ENCODE measurements around the gene PRODH2. TPM values are rescaled to one million over a fixed set of nuclear protein-coding genes. Genes with fewer than 3 reads are reported as not detected.

The PRODH2 gene
- total and polyA plus RNA-seq, 10 of the 15 experiments (the other 5 are each of a cell fraction or from before 2014, with no cell fraction given), result 0.07 TPM; not detected in 9

DNA sequence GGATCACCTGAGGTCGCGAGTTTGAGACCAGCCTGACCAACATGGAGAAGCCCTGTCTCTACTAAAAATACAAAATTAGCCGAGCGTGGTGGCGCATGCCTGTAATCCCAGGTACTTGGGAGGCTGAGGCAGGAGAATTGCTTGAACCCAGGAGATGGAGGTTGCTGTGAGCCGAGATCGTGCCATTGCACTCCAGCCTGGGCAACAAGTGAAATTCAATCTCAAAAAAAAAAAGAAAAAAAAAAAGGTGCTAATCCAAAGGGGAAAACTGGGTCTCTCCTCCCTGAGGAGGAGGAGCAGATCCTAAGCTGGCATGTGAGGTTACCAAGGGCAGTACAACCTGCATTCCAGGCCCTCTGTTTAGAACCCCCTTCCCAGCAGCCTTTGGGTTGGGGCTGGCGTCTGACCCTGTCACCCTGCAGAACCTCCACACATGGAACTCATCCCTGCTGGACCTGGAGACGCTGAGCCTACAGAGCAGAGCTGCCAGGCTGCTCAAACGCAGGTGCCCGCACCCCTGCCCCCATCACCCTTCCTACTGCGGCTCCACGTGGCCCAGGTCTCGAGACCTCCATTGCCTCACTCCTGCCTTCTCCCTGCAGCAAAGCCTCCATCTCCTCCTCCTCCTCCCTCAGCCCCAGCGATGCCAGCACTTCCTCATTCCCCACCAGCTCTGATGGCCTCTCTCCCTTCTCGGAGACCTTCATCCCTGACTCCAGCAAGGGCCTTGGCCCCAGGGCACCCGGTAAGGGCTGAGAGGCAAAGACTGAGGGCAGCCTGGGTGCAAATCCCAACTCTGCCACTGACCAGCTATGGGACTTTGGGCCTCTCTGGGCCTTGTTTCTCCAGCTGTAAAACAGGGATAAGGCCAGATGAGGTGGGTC, 48.0 kb downstream of the PRODH2 start:
- Histone ChIP-seq H3K9me3 (replicated peaks; ENCODE audit: control insufficient read depth, insufficient read depth, low read length) (no peaks in the 10 kb centered on the region), H4K20me1 (ENCODE audit: control insufficient read depth, insufficient read depth) (no peaks in the 10 kb centered on the region), H3K27ac (ENCODE audit: control insufficient read depth, insufficient read depth) (no peak overlapping the region), H3K79me2 (ENCODE audit: control insufficient read depth, insufficient read depth, low read length) (no peaks in the 10 kb centered on the region), H3K9ac (ENCODE audit: control insufficient read depth, insufficient read depth, low read length) (no peak overlapping the region), H3K4me1 (ENCODE audit: control insufficient read depth, insufficient read depth, low read length) (no peaks in the 10 kb centered on the region), H2AFZ (ENCODE audit: control insufficient read depth, low read depth, low read length) (no peak overlapping the region), H3K4me3 (no peak overlapping the region), H3K36me3 (ENCODE audit: control insufficient read depth in 2 of 2, insufficient read depth in 2 of 2, low read length in 1 of 2) (peaks cover 1 to 13% of the 10 kb centered on the region in 2 experiments; a peak in 2 of 4 replicates), H3K4me2 (ENCODE audit: control insufficient read depth, insufficient read depth) (no peak overlapping the region), H3K27me3 (replicated peaks in 1 of 2; ENCODE audit: control insufficient read depth in 2 of 2, insufficient read depth in 2 of 2, low read length in 1 of 2) (no peaks in the 10 kb centered on the region)
- in situ Hi-C loops (cut with MboI), result no loop called here
- ChIA-PET POLR2A (interaction anchor here (0.6 kb wide), 1 partner anchor 18 kb away, joined by 6 read pairs; no protein-coding TSS in a partner anchor), SMC1A (ENCODE audit: uncharacterized antibody, unreplicated experiment) (no interaction called here), RAD21 (ENCODE audit: unreplicated experiment) (interaction anchor here (0.5 kb wide), 1 partner anchor 21 kb away, joined by 3 read pairs; no protein-coding TSS in a partner anchor), CTCF (no interaction called here)
- WGBS (ENCODE audit: insufficient coverage, insufficient replicate concordance, low lambda C conversion rate, missing lambda C conversion rate), result 95% methylated on average over 17 of the region's 17 CpGs
- no peak for ATAC-seq
- no peak for FAIRE-seq
- no TSS peak for BruUV-seq (replicated peaks)
- intact Hi-C loops (cut with micrococcal nuclease; ENCODE audit: unreplicated experiment), result no loop called here
- no peak for DNase-seq (ENCODE audit: low read depth, low spot score)
- TF ChIP-seq CHD2 (IDR thresholded peaks at IDR 0.05; ENCODE audit: borderline replicate concordance, low read depth, low read length) (no peak), GATAD2B (conservative IDR thresholded peaks at IDR 0.05; ENCODE audit: low read depth) (no peak), NFIC (IDR thresholded peaks at IDR 0.05; ENCODE audit: low read depth, low read length) (no peak), SRF (IDR thresholded peaks at IDR 0.05; ENCODE audit: low read depth in 2 of 2, low read length in 2 of 2) (no peak), BCL11A (IDR thresholded peaks at IDR 0.05; ENCODE audit: low read depth, low read length) (no peak), GABPA (IDR thresholded peaks at IDR 0.05; ENCODE audit: low read depth) (no peak)
- TF ChIP-seq, protein P1, sequence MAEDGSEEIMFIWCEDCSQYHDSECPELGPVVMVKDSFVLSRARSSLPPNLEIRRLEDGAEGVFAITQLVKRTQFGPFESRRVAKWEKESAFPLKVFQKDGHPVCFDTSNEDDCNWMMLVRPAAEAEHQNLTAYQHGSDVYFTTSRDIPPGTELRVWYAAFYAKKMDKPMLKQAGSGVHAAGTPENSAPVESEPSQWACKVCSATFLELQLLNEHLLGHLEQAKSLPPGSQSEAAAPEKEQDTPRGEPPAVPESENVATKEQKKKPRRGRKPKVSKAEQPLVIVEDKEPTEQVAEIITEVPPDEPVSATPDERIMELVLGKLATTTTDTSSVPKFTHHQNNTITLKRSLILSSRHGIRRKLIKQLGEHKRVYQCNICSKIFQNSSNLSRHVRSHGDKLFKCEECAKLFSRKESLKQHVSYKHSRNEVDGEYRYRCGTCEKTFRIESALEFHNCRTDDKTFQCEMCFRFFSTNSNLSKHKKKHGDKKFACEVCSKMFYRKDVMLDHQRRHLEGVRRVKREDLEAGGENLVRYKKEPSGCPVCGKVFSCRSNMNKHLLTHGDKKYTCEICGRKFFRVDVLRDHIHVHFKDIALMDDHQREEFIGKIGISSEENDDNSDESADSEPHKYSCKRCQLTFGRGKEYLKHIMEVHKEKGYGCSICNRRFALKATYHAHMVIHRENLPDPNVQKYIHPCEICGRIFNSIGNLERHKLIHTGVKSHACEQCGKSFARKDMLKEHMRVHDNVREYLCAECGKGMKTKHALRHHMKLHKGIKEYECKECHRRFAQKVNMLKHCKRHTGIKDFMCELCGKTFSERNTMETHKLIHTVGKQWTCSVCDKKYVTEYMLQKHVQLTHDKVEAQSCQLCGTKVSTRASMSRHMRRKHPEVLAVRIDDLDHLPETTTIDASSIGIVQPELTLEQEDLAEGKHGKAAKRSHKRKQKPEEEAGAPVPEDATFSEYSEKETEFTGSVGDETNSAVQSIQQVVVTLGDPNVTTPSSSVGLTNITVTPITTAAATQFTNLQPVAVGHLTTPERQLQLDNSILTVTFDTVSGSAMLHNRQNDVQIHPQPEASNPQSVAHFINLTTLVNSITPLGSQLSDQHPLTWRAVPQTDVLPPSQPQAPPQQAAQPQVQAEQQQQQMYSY (CRISPR knock-in tag; IDR thresholded peaks at IDR 0.05), result no peak
- TF ChIP-seq, protein P2, sequence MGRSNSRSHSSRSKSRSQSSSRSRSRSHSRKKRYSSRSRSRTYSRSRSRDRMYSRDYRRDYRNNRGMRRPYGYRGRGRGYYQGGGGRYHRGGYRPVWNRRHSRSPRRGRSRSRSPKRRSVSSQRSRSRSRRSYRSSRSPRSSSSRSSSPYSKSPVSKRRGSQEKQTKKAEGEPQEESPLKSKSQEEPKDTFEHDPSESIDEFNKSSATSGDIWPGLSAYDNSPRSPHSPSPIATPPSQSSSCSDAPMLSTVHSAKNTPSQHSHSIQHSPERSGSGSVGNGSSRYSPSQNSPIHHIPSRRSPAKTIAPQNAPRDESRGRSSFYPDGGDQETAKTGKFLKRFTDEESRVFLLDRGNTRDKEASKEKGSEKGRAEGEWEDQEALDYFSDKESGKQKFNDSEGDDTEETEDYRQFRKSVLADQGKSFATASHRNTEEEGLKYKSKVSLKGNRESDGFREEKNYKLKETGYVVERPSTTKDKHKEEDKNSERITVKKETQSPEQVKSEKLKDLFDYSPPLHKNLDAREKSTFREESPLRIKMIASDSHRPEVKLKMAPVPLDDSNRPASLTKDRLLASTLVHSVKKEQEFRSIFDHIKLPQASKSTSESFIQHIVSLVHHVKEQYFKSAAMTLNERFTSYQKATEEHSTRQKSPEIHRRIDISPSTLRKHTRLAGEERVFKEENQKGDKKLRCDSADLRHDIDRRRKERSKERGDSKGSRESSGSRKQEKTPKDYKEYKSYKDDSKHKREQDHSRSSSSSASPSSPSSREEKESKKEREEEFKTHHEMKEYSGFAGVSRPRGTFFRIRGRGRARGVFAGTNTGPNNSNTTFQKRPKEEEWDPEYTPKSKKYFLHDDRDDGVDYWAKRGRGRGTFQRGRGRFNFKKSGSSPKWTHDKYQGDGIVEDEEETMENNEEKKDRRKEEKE (IDR thresholded peaks at IDR 0.05), result no peak
- TF ChIP-seq, protein P3, sequence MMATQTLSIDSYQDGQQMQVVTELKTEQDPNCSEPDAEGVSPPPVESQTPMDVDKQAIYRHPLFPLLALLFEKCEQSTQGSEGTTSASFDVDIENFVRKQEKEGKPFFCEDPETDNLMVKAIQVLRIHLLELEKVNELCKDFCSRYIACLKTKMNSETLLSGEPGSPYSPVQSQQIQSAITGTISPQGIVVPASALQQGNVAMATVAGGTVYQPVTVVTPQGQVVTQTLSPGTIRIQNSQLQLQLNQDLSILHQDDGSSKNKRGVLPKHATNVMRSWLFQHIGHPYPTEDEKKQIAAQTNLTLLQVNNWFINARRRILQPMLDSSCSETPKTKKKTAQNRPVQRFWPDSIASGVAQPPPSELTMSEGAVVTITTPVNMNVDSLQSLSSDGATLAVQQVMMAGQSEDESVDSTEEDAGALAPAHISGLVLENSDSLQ (IDR thresholded peaks at IDR 0.05), result no peak
- TF ChIP-seq, protein P4, sequence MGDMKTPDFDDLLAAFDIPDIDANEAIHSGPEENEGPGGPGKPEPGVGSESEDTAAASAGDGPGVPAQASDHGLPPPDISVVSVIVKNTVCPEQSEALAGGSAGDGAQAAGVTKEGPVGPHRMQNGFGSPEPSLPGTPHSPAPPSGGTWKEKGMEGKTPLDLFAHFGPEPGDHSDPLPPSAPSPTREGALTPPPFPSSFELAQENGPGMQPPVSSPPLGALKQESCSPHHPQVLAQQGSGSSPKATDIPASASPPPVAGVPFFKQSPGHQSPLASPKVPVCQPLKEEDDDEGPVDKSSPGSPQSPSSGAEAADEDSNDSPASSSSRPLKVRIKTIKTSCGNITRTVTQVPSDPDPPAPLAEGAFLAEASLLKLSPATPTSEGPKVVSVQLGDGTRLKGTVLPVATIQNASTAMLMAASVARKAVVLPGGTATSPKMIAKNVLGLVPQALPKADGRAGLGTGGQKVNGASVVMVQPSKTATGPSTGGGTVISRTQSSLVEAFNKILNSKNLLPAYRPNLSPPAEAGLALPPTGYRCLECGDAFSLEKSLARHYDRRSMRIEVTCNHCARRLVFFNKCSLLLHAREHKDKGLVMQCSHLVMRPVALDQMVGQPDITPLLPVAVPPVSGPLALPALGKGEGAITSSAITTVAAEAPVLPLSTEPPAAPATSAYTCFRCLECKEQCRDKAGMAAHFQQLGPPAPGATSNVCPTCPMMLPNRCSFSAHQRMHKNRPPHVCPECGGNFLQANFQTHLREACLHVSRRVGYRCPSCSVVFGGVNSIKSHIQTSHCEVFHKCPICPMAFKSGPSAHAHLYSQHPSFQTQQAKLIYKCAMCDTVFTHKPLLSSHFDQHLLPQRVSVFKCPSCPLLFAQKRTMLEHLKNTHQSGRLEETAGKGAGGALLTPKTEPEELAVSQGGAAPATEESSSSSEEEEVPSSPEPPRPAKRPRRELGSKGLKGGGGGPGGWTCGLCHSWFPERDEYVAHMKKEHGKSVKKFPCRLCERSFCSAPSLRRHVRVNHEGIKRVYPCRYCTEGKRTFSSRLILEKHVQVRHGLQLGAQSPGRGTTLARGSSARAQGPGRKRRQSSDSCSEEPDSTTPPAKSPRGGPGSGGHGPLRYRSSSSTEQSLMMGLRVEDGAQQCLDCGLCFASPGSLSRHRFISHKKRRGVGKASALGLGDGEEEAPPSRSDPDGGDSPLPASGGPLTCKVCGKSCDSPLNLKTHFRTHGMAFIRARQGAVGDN (IDR thresholded peaks at IDR 0.05), result no peak
